Measurements from ENCODE around the gene C19orf81.

- TF ChIP-seq CTCF (IDR thresholded peaks at IDR 0.05; ENCODE audit: extremely low read depth in 1 of 2, insufficient read depth in 1 of 2, low read depth in 1 of 2, low read length in 2 of 2) (no peak), POLR2AphosphoS5 (IDR thresholded peaks at IDR 0.05; ENCODE audit: insufficient read depth, low read depth, low read length) (no peak), POLR2A (IDR thresholded peaks at IDR 0.05; ENCODE audit: low read depth, low read length) (no peak), MAX (IDR thresholded peaks at IDR 0.05; ENCODE audit: insufficient read depth, insufficient read length) (no peak), MYC (IDR thresholded peaks at IDR 0.05; ENCODE audit: low read depth, low read length) (no peak), EZH2 (IDR thresholded peaks at IDR 0.05; ENCODE audit: borderline replicate concordance, low read depth, low read length, severe bottlenecking) (no peak)
These were observed 20.7 kb upstream of the C19orf81 start for GRCh38 chr19:50628551-50628950.

Data from endothelial cell of umbilical vein (primary cell).